ACHN (cell line): ENCODE data around the gene SNRPA.
"Not testable (repeated sequence)": the region's sequence is repeated elsewhere in the genome, so short reads cannot be mapped to it uniquely, and the experiment has no call there.

Experiments used
- DNase-seq: peaks from one replicate; pipeline ENCODE4 v3.0.0-alpha.2; 2015
- in situ Hi-C: cut with HindIII; loops from 2 replicates; pipeline ENCODE4 v1.10.0; 2017; ENCODE audit warnings: low sequenced_read_pairs, low pct_ligation_motif_present, low pct_unique_long_range_greater_than_20kb

Gene SNRPA

GRCh38 chr19:40763963-40764362 is 13.0 kb downstream of the SNRPA start:
- in situ Hi-C loops: no loop called here
- no peak for DNase-seq

GRCh38 chr19:40766385-40766784 is 15.4 kb downstream of the SNRPA start:
- in situ Hi-C loops, DNase-seq: not testable (repeated sequence)

- in situ Hi-C loops: no loop called here
- DNase-seq: no peak
These were observed 17.9 kb downstream of the SNRPA start for GRCh38 chr19:40768869-40769268.

GRCh38 chr19:40771101-40771862 is 20.3 kb downstream of the SNRPA start:
- peak; percentile 6 for DNase-seq
- in situ Hi-C loops: not testable (repeated sequence)

GRCh38 chr19:40774916-40775631 is 24.1 kb downstream of the SNRPA start, which contains the start of gene MIA:
Gene MIA, plus strand, starts transcription at chr19:40775521. Its CDS starts 22 bp downstream, at chr19:40775543.
- in situ Hi-C loops: no loop called here
- no peak for DNase-seq

GRCh38 chr19:40775632-40776022 is 24.6 kb downstream of the SNRPA start:
- no peak for DNase-seq
- in situ Hi-C loops: no loop called here

GRCh38 chr19:40776364-40776763 is 25.4 kb downstream of the SNRPA start:
- in situ Hi-C loops: no loop called here

GRCh38 chr19:40776932-40777644 is 26.1 kb downstream of the SNRPA start:
- in situ Hi-C loops: no loop called here
- peak; percentile 89 for DNase-seq

More at GRCh38 chr19:40776364-40776763, 25.4 kb downstream of the SNRPA start:
- no peak for DNase-seq

- DNase-seq: no peak
- in situ Hi-C loops: no loop called here
These were observed 26.6 kb downstream of the SNRPA start for GRCh38 chr19:40777645-40777936.

GRCh38 chr19:40777937-40778705 is 27.1 kb downstream of the SNRPA start, which contains the start of gene RAB4B:
Gene RAB4B, plus strand, starts transcription at chr19:40778247. Its CDS starts 129 bp downstream, at chr19:40778376.
- in situ Hi-C loops: no loop called here
- DNase-seq: peak; percentile 98

- DNase-seq: no peak
- in situ Hi-C loops: no loop called here
These were observed 27.8 kb downstream of the SNRPA start for GRCh38 chr19:40778706-40779284.

GRCh38 chr19:40780582-40780981 is 29.6 kb downstream of the SNRPA start:
- in situ Hi-C loops: no loop called here
- DNase-seq: no peak

- DNase-seq: no peak
- in situ Hi-C loops: no loop called here
These were observed 30.1 kb downstream of the SNRPA start for GRCh38 chr19:40781140-40781539.

- in situ Hi-C loops: no loop called here
- no peak for DNase-seq
These were observed 32.7 kb downstream of the SNRPA start for GRCh38 chr19:40783711-40784110.

GRCh38 chr19:40784146-40784545 is 33.1 kb downstream of the SNRPA start:
- in situ Hi-C loops, DNase-seq: not testable (repeated sequence)

- no peak for DNase-seq
- in situ Hi-C loops: no loop called here
These were observed 34.5 kb downstream of the SNRPA start for GRCh38 chr19:40785526-40785925.

GRCh38 chr19:40786060-40787037 is 35.3 kb downstream of the SNRPA start:
- no peak for DNase-seq
- in situ Hi-C loops: no loop called here
